ENCODE data around the gene SIX1. TPM values are rescaled to one million over a fixed set of nuclear protein-coding genes. Genes with fewer than 3 reads are reported as not detected.

The SIX1 gene
- total and polyA plus RNA-seq, 2 of the 4 experiments (the other 2 are of a cell fraction), result 7.7 to 15.0 TPM

- in situ Hi-C loops (cut with MboI; ENCODE audit: low sequenced_read_pairs), result no loop called here
- Histone ChIP-seq H3K79me1 (ENCODE audit: low read depth in 1 of 2, low read length in 2 of 2) (no peaks in the 10 kb centered on the region), H4K8ac (ENCODE audit: low read depth in 2 of 2, low read length in 2 of 2) (no peak overlapping the region), H2AK5ac (ENCODE audit: low read depth, low read length) (no peak overlapping the region), H4K20me1 (ENCODE audit: insufficient read depth, low read length) (no peaks in the 10 kb centered on the region), H2BK20ac (ENCODE audit: low read depth, low read length) (no peak overlapping the region), H3K23ac (ENCODE audit: low read depth, low read length) (no peak overlapping the region), H3K4me1 (ENCODE audit: control insufficient read depth, insufficient read depth, low read length) (no peaks in the 10 kb centered on the region), H4K5ac (ENCODE audit: low read depth, low read length) (no peak overlapping the region), H3K36me3 (ENCODE audit: control insufficient read depth, insufficient read depth, low read length) (no peaks in the 10 kb centered on the region), H3K27me3 (ENCODE audit: control insufficient read depth, insufficient read depth, low read length) (no peaks in the 10 kb centered on the region), H3K4me3 (ENCODE audit: insufficient read depth, low read depth, low read length) (no peak overlapping the region), H3K4ac (ENCODE audit: low read depth, low read length) (no peak overlapping the region), H3K18ac (ENCODE audit: low read depth, low read length) (no peak overlapping the region), H2BK15ac (ENCODE audit: low read depth, low read length) (no peak overlapping the region), H2BK5ac (ENCODE audit: low read depth, low read length, poor library complexity, severe bottlenecking) (no peak overlapping the region), H3K4me2 (ENCODE audit: low read depth, low read length) (no peak overlapping the region), H3K14ac (replicated peaks; ENCODE audit: low read depth, low read length) (no peak overlapping the region), H2BK120ac (ENCODE audit: low read depth, low read length) (no peak overlapping the region), H2AFZ (replicated peaks; ENCODE audit: low read length, poor library complexity) (no peak overlapping the region), H4K91ac (ENCODE audit: insufficient read depth, low read depth, low read length) (no peak overlapping the region), H2AK9ac (replicated peaks; ENCODE audit: low read depth, low read length, poor library complexity) (no peak overlapping the region), H3K9ac (ENCODE audit: low read depth, low read length) (no peak overlapping the region), H3K9me3 (ENCODE audit: control insufficient read depth, insufficient read depth, low read length) (no peaks in the 10 kb centered on the region), H3K27ac (ENCODE audit: insufficient read depth, low read length) (no peak overlapping the region), H3K56ac (ENCODE audit: extremely low read depth, insufficient read depth, low read length) (no peak overlapping the region), H3K9me1 (ENCODE audit: insufficient read depth, low read length) (no peaks in the 10 kb centered on the region)
- BruUV-seq (replicated peaks), result no TSS peak
- dilution Hi-C loops (cut with HindIII; ENCODE audit: low sequenced_read_pairs, unreplicated experiment), result no loop called here
- no peak for ATAC-seq (ENCODE audit: low read depth)
- WGBS, 2 experiments (ENCODE audit: extremely low coverage in 2 of 2, insufficient read length in 1 of 2), result no CpG with 5 or more reads among the region's 3 CpGs
- intact Hi-C loops (cut with micrococcal nuclease), result no loop called here
- TF ChIP-seq NFE2L2 (IDR thresholded peaks at IDR 0.05; ENCODE audit: low read depth, low read length), result no peak
- no peak for TF ChIP-seq POLR2A (IDR thresholded peaks at IDR 0.05; ENCODE audit: low read depth, low read length)
- TF ChIP-seq SMC3 (IDR thresholded peaks at IDR 0.05; ENCODE audit: low read depth, low read length), result no peak
- no peak for DNase-seq
- CTCF ChIA-PET, result interaction anchor here (0.6 kb wide), 1 partner anchor 410 kb away, joined by 3 read pairs; no protein-coding TSS in a partner anchor
- POLR2A ChIA-PET (ENCODE audit: unreplicated experiment), result no interaction called here
These were observed 31.2 kb upstream of the SIX1 start for GRCh38 chr14:60680511-60680910.
